OCI-LY1 (cell line): ENCODE measurements around the gene VIPR2.

Experiments used
- H2AFZ ChIP-seq: fragments of 200-600 bp; sonication (generic), shearing (Covaris generic); 2 replicates; pipeline ENCODE4 v1.6.0; 2014; ENCODE audit warnings: antibody characterized with exemption, mild to moderate bottlenecking, low read length
- H3F3A ChIP-seq: fragments of 200-600 bp; sonication (generic), shearing (Covaris generic); 2 replicates; pipeline ENCODE4 v1.6.0; 2014; ENCODE audit warnings: mild to moderate bottlenecking, antibody characterized with exemption, low read length, moderate library complexity; ENCODE audit not compliant: insufficient read depth
- H3K27ac ChIP-seq: fragments of 200-600 bp; sonication (generic); 2 replicates; pipeline ENCODE4 v1.5.1; 2014; ENCODE audit warnings: low read length, mixed run types, mild to moderate bottlenecking, low read depth; ENCODE audit not compliant: poor library complexity, severe bottlenecking
- H3K27me3 ChIP-seq: fragments of 200-600 bp; sonication (generic); 2 replicates; pipeline ENCODE4 v1.6.0; 2014; ENCODE audit warnings: antibody characterized with exemption, mild to moderate bottlenecking, low read length, moderate library complexity; ENCODE audit not compliant: insufficient read depth
- H3K36me3 ChIP-seq: fragments of 200-600 bp; sonication (generic); 2 replicates; pipeline ENCODE4 v1.6.1; 2014; ENCODE audit warnings: mild to moderate bottlenecking, antibody characterized with exemption, low read length, moderate library complexity, mixed read lengths; ENCODE audit not compliant: insufficient read depth
- H3K4me1 ChIP-seq: fragments of 200-600 bp; sonication (generic); 2 replicates; pipeline ENCODE4 v1.5.1; 2014; ENCODE audit warnings: mild to moderate bottlenecking, low read length, moderate library complexity; ENCODE audit not compliant: insufficient read depth, severe bottlenecking
- H3K4me2 ChIP-seq: fragments of 200-600 bp; sonication (generic), shearing (Covaris generic); 2 replicates; pipeline ENCODE4 v1.6.1; 2014; ENCODE audit warnings: low read length
- H3K4me3 ChIP-seq: fragments of 200-600 bp; sonication (generic); 2 replicates; pipeline ENCODE4 v1.5.1; 2014; ENCODE audit warnings: low read length, low read depth, mild to moderate bottlenecking, mixed read lengths; ENCODE audit not compliant: poor library complexity, severe bottlenecking
- H3K79me2 ChIP-seq: fragments of 200-600 bp; shearing (Covaris generic); 2 replicates; pipeline ENCODE4 v1.6.1; 2016; ENCODE audit warnings: mixed run types, low read length, mixed read lengths; ENCODE audit not compliant: insufficient read depth
- H3K9ac ChIP-seq: fragments of 200-600 bp; sonication (generic), shearing (Covaris generic); 2 replicates; pipeline ENCODE4 v1.6.1; 2014; ENCODE audit warnings: mild to moderate bottlenecking, low read length, mixed read lengths
- H3K9me2 ChIP-seq: fragments of 200-600 bp; sonication (generic), shearing (Covaris generic); 2 replicates; pipeline ENCODE4 v1.6.1; 2014; ENCODE audit warnings: low read depth, mild to moderate bottlenecking, low read length, mixed read lengths
- H3K9me3 ChIP-seq: fragments of 200-600 bp; shearing (Covaris generic); 2 replicates; pipeline ENCODE4 v1.6.1; 2014; ENCODE audit warnings: low read length, mixed read lengths
- H4K20me1 ChIP-seq: fragments of 200-600 bp; sonication (generic), shearing (Covaris generic); 2 replicates; pipeline ENCODE4 v1.6.0; 2016; ENCODE audit warnings: mild to moderate bottlenecking, low read length; ENCODE audit not compliant: insufficient read depth
- EZH2 ChIP-seq: fragments of 200-600 bp; sonication (generic), shearing (Covaris generic); IDR thresholded peaks from 2 replicates; pipeline ENCODE4 v1.8.0; 2017; ENCODE audit warnings: borderline replicate concordance, mixed run types, mild to moderate bottlenecking, antibody characterized with exemption, low read length, moderate library complexity, mixed read lengths
- TF ChIP-seq, protein P1 (sequence below): fragments of 200-600 bp; sonication (generic), shearing (Covaris generic); IDR thresholded peaks from 2 replicates; pipeline ENCODE4 v1.5.1; 2017; ENCODE audit warnings: mild to moderate bottlenecking, antibody characterized with exemption, low read length, moderate library complexity, mixed read lengths

The VIPR2 gene

DNA sequence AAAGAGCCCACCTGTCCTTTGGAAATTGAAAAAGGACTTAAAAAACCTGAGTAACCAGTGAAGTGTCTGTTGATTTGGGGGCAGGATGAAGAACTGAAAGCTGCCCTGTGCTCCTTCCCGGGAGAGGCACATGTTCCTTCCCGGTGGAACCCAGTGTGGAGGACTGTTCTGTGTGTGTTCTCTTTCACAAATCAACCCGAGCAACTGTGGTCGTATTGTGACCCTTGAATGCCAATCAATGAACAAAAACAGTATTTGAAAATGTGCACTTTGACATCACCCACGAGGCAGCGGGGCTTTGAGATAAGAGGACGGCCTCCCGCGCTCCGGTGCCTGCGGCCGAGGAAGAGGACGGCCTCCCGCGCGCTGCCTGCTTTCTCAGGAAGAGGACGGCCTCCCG is 139.0 kb downstream of the VIPR2 start:
- Histone ChIP-seq H3K4me3 (no peak overlapping the region), H3K27ac (no peak overlapping the region), H3K27me3 (peaks cover 4% of the 10 kb centered on the region; the same call in 1 of the 2 replicates), H3K36me3 (no peaks in the 10 kb centered on the region), H3K9me2 (no peaks in the 10 kb centered on the region), H3K4me1 (no peaks in the 10 kb centered on the region), H3F3A (no peaks in the 10 kb centered on the region), H3K9me3 (no peaks in the 10 kb centered on the region), H3K9ac (no peak overlapping the region), H4K20me1 (no peaks in the 10 kb centered on the region), H2AFZ (no peak overlapping the region), H3K79me2 (no peaks in the 10 kb centered on the region), H3K4me2 (no peak overlapping the region)
- TF ChIP-seq, protein P1, sequence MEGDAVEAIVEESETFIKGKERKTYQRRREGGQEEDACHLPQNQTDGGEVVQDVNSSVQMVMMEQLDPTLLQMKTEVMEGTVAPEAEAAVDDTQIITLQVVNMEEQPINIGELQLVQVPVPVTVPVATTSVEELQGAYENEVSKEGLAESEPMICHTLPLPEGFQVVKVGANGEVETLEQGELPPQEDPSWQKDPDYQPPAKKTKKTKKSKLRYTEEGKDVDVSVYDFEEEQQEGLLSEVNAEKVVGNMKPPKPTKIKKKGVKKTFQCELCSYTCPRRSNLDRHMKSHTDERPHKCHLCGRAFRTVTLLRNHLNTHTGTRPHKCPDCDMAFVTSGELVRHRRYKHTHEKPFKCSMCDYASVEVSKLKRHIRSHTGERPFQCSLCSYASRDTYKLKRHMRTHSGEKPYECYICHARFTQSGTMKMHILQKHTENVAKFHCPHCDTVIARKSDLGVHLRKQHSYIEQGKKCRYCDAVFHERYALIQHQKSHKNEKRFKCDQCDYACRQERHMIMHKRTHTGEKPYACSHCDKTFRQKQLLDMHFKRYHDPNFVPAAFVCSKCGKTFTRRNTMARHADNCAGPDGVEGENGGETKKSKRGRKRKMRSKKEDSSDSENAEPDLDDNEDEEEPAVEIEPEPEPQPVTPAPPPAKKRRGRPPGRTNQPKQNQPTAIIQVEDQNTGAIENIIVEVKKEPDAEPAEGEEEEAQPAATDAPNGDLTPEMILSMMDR: no peak
- no peak for TF ChIP-seq EZH2

DNA sequence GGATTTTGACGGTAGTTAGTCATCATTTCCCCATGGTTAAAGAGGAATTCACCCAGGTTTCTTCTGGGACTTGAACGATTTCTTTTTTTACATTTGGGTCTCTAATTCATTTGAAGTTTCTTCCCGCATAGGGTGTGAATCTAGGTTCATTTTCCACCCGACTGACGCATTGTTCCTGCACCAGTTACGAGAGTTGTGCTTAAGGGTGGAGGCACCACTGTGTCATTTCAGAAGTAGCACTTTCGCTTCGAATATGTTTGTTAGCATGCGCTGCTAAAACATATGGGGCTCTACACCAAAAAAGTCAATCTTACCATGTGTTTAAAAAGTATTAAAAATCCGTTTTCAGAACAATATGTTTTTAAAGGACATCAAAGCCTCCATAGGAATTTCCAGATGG is 140.3 kb downstream of the VIPR2 start:
- no peaks in the 10 kb centered on the region for H3K4me1 ChIP-seq
- no peaks in the 10 kb centered on the region for H4K20me1 ChIP-seq
- H3K4me3 ChIP-seq: no peak overlapping the region
- H3F3A ChIP-seq: no peaks in the 10 kb centered on the region
- H3K9ac ChIP-seq: no peak overlapping the region
- H3K27me3 ChIP-seq: peaks cover 4% of the 10 kb centered on the region; the same call in 1 of the 2 replicates
- no peaks in the 10 kb centered on the region for H3K36me3 ChIP-seq
- TF ChIP-seq, protein P1: no peak
- TF ChIP-seq EZH2: no peak
- no peaks in the 10 kb centered on the region for H3K79me2 ChIP-seq
- H2AFZ ChIP-seq: no peak overlapping the region
- H3K9me2 ChIP-seq: no peaks in the 10 kb centered on the region
- no peaks in the 10 kb centered on the region for H3K9me3 ChIP-seq
- no peak overlapping the region for H3K4me2 ChIP-seq
- H3K27ac ChIP-seq: no peak overlapping the region

DNA sequence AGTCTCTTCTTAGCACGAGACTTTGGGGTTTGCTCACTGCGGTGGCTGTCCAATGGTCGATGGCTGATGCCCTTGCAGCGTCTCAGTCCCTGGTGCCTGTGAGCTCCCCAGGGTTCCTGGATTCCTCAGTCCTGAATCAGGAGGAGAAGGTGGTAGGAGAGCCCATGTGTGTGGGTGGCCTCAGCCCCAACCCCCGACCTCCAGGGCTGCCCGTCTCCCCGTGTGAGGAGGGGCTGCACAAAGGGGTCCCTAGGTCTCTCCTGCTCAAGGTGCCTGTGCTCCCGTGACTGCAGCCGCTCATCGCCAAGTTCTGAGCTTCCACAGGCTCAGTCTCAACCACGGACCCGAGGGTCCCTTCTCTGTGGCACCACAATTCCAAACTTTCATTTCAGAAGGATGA is 142.9 kb downstream of the VIPR2 start:
- no peaks in the 10 kb centered on the region for H3K27me3 ChIP-seq
- H3K4me1 ChIP-seq: no peaks in the 10 kb centered on the region
- H3K9me2 ChIP-seq: no peaks in the 10 kb centered on the region
- no peak overlapping the region for H3K4me2 ChIP-seq
- no peak for TF ChIP-seq EZH2
- TF ChIP-seq, protein P1: no peak
- H3K4me3 ChIP-seq: no peak overlapping the region
- no peaks in the 10 kb centered on the region for H3F3A ChIP-seq
- no peaks in the 10 kb centered on the region for H3K9me3 ChIP-seq
- H2AFZ ChIP-seq: no peak overlapping the region
- no peak overlapping the region for H3K27ac ChIP-seq
- no peaks in the 10 kb centered on the region for H3K79me2 ChIP-seq
- H3K9ac ChIP-seq: no peak overlapping the region
- no peaks in the 10 kb centered on the region for H3K36me3 ChIP-seq
- no peaks in the 10 kb centered on the region for H4K20me1 ChIP-seq
